Measurements from ENCODE around the gene FOXC1. TPM values are rescaled to one million over a fixed set of nuclear protein-coding genes. Genes with fewer than 3 reads are reported as not detected.

Gene FOXC1
- total RNA-seq, 1 donor from 2014 or later: 2.9 TPM

DNA sequence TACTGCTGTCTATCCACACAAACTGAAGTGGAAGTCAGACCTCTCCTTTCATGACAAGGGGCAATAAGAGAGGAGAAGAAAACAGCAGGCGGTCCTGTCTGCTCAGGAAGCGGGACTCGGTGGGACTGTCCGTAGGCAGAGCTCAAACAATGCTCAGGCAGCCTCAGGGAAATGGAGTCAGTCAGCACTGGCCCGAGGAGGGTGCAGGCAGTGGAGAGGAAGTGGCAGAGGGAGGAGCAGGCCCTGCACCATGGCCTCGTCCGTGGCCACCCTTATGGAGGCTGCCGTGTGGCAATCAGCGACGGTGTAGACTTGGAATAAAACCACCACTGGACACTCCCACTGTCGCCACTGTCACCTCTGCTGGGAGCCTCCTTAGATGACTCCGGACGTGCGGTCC, 19.6 kb downstream of the FOXC1 start:
- H3K27me3 ChIP-seq (ENCODE audit: insufficient read depth, low read length): peaks cover 43% of the 10 kb centered on the region
- no peak overlapping the region for H3K4me2 ChIP-seq (ENCODE audit: low read length)
- H3K27me3 Mint-ChIP-seq (ENCODE audit: low read depth, unreplicated experiment): peaks cover 75% of the 10 kb centered on the region
- no peak overlapping the region for H3K27ac Mint-ChIP-seq (ENCODE audit: unreplicated experiment)
- no peak overlapping the region for H3K4me3 ChIP-seq (ENCODE audit: insufficient read depth, low read depth, low read length)
- TF ChIP-seq CTCF (IDR thresholded peaks at IDR 0.05; ENCODE audit: insufficient read depth, low read depth, low read length) (no peak), EZH2 (IDR thresholded peaks at IDR 0.05; ENCODE audit: insufficient read depth, low read length) (no peak)
- no peak overlapping the region for H2AFZ ChIP-seq (ENCODE audit: low read depth, low read length)
- no peaks in the 10 kb centered on the region for H3K79me2 ChIP-seq (ENCODE audit: insufficient read depth, low read length)
- FAIRE-seq (no peak), DNase-seq (ENCODE audit: low read depth) (no peak)
- peaks cover 16% of the 10 kb centered on the region for H3K4me1 ChIP-seq (ENCODE audit: insufficient read depth, low read length)
- no peaks in the 10 kb centered on the region for H3K36me3 ChIP-seq (ENCODE audit: insufficient read depth, low read length)
- no peak overlapping the region for H3K4me3 Mint-ChIP-seq (ENCODE audit: unreplicated experiment)
- no peak overlapping the region for H3K9ac ChIP-seq (ENCODE audit: low read length)
- H4K20me1 ChIP-seq (ENCODE audit: insufficient read depth, low read length): peaks cover 19% of the 10 kb centered on the region
- H3K36me3 Mint-ChIP-seq (ENCODE audit: low read depth, unreplicated experiment): no peaks in the 10 kb centered on the region
- peaks cover 4% of the 10 kb centered on the region for H3K4me1 Mint-ChIP-seq (ENCODE audit: low read depth, unreplicated experiment)
- peaks cover 6% of the 10 kb centered on the region for H3K9me3 Mint-ChIP-seq (ENCODE audit: unreplicated experiment)
- no peaks in the 10 kb centered on the region for H3K9me3 ChIP-seq (ENCODE audit: insufficient read depth, low read depth, low read length)
- H3K27ac ChIP-seq (ENCODE audit: low read depth, low read length): no peak overlapping the region

- Mint-ChIP-seq H3K4me3 (ENCODE audit: unreplicated experiment) (no peak overlapping the region), H3K27ac (ENCODE audit: unreplicated experiment) (no peak overlapping the region), H3K9me3 (ENCODE audit: unreplicated experiment) (peaks cover 4% of the 10 kb centered on the region), H3K27me3 (ENCODE audit: low read depth, unreplicated experiment) (peaks cover 80% of the 10 kb centered on the region), H3K36me3 (ENCODE audit: low read depth, unreplicated experiment) (no peaks in the 10 kb centered on the region), H3K4me1 (ENCODE audit: low read depth, unreplicated experiment) (peaks cover 4% of the 10 kb centered on the region)
- peaks cover 10% of the 10 kb centered on the region for H3K4me1 ChIP-seq (ENCODE audit: insufficient read depth, low read length)
- H3K79me2 ChIP-seq (ENCODE audit: insufficient read depth, low read length): no peaks in the 10 kb centered on the region
- no peak overlapping the region for H3K27ac ChIP-seq (ENCODE audit: low read depth, low read length)
- no peak for FAIRE-seq
- H3K4me2 ChIP-seq (ENCODE audit: low read length): peak overlapping the region; percentile 16
- peaks cover 35% of the 10 kb centered on the region for H3K27me3 ChIP-seq (ENCODE audit: insufficient read depth, low read length)
- no peak overlapping the region for H2AFZ ChIP-seq (ENCODE audit: low read depth, low read length)
- no peak for TF ChIP-seq EZH2 (IDR thresholded peaks at IDR 0.05; ENCODE audit: insufficient read depth, low read length)
- TF ChIP-seq CTCF (IDR thresholded peaks at IDR 0.05; ENCODE audit: insufficient read depth, low read depth, low read length): no peak
- no peaks in the 10 kb centered on the region for H3K36me3 ChIP-seq (ENCODE audit: insufficient read depth, low read length)
- no peak overlapping the region for H3K4me3 ChIP-seq (ENCODE audit: insufficient read depth, low read depth, low read length)
- no peak overlapping the region for H3K9ac ChIP-seq (ENCODE audit: low read length)
- no peaks in the 10 kb centered on the region for H3K9me3 ChIP-seq (ENCODE audit: insufficient read depth, low read depth, low read length)
- H4K20me1 ChIP-seq (ENCODE audit: insufficient read depth, low read length): peaks cover 15% of the 10 kb centered on the region
- no peak for DNase-seq (ENCODE audit: low read depth)
These were observed 20.6 kb downstream of the FOXC1 start for GRCh38 chr6:1630212-1630770.

DNA sequence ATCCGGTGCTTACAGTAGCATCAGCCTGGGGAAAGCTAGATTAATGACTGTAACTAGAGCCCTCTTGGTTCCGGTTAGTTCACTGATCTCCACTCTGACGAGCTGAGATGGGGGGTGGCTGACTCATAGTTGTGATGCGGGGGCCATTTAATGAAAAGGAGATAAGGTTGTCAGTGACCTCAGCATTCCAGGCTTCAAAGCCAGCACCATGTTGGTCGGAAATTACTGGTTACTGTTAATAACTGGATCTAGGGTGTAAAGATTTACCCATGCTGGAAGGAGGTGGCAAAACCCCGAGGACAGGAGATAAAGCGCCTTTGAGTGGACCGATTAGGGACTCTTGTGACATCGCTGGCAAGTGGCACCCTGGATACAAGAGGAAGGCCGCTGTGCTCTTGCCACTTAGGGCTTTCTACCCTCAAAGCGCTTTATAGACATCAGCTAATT, 21.1 kb downstream of the FOXC1 start:
- DNase-seq (ENCODE audit: low read depth) (peak; percentile 88), FAIRE-seq (no peak)
- Histone ChIP-seq H3K9ac (ENCODE audit: low read length) (no peak overlapping the region), H3K9me3 (ENCODE audit: insufficient read depth, low read depth, low read length) (no peaks in the 10 kb centered on the region), H3K27me3 (ENCODE audit: insufficient read depth, low read length) (peaks cover 30% of the 10 kb centered on the region), H3K79me2 (ENCODE audit: insufficient read depth, low read length) (no peaks in the 10 kb centered on the region), H3K4me3 (ENCODE audit: insufficient read depth, low read depth, low read length) (no peak overlapping the region), H3K36me3 (ENCODE audit: insufficient read depth, low read length) (no peaks in the 10 kb centered on the region), H2AFZ (ENCODE audit: low read depth, low read length) (no peak overlapping the region), H3K27ac (ENCODE audit: low read depth, low read length) (no peak overlapping the region), H3K4me1 (ENCODE audit: insufficient read depth, low read length) (peaks cover 10% of the 10 kb centered on the region), H3K4me2 (ENCODE audit: low read length) (peak overlapping the region; percentile 16), H4K20me1 (ENCODE audit: insufficient read depth, low read length) (peaks cover 10% of the 10 kb centered on the region)
- no peak for TF ChIP-seq EZH2 (IDR thresholded peaks at IDR 0.05; ENCODE audit: insufficient read depth, low read length)
- no peak overlapping the region for H3K27ac Mint-ChIP-seq (ENCODE audit: unreplicated experiment)
- H3K4me3 Mint-ChIP-seq (ENCODE audit: unreplicated experiment): no peak overlapping the region
- peaks cover 4% of the 10 kb centered on the region for H3K4me1 Mint-ChIP-seq (ENCODE audit: low read depth, unreplicated experiment)
- H3K9me3 Mint-ChIP-seq (ENCODE audit: unreplicated experiment): peaks cover 2% of the 10 kb centered on the region
- H3K36me3 Mint-ChIP-seq (ENCODE audit: low read depth, unreplicated experiment): no peaks in the 10 kb centered on the region
- H3K27me3 Mint-ChIP-seq (ENCODE audit: low read depth, unreplicated experiment): peaks cover 76% of the 10 kb centered on the region
